ENCODE results near the gene PDIK1L. TPM values are rescaled to one million over a fixed set of nuclear protein-coding genes. Genes with fewer than 3 reads are reported as not detected.

The PDIK1L gene
- polyA plus RNA-seq, 1 donor (not counting 4 experiments of a cell fraction or from before 2014, with no cell fraction given) = 2.8 TPM

DNA sequence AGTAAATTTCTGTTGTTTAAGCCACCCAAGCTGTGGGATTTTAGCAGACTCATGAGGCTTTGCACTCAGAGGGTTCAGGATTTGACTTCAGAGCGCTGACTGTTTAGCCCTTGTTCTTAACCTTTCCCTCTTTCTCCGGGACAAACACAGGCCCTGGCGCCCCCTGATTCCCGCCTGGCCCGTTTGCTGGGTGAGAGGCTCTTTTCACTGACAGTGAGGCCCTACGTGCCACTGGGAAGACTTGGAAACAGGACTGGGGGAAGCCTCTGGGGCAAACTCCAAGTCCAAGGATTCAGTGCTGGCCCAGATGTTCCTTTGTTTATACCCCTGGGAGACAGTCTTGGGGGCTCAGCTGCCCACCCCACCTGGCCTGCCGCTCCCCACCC is 32.5 kb upstream of the PDIK1L start:
- dilution Hi-C loops (cut with MboI; ENCODE audit: extremely low pct_ligation_motif_present, low sequenced_read_pairs) = no loop called here
- no peaks in the 10 kb centered on the region for H3K9me1 ChIP-seq (ENCODE audit: control insufficient read depth, extremely low read depth, insufficient read depth, low read length)

DNA sequence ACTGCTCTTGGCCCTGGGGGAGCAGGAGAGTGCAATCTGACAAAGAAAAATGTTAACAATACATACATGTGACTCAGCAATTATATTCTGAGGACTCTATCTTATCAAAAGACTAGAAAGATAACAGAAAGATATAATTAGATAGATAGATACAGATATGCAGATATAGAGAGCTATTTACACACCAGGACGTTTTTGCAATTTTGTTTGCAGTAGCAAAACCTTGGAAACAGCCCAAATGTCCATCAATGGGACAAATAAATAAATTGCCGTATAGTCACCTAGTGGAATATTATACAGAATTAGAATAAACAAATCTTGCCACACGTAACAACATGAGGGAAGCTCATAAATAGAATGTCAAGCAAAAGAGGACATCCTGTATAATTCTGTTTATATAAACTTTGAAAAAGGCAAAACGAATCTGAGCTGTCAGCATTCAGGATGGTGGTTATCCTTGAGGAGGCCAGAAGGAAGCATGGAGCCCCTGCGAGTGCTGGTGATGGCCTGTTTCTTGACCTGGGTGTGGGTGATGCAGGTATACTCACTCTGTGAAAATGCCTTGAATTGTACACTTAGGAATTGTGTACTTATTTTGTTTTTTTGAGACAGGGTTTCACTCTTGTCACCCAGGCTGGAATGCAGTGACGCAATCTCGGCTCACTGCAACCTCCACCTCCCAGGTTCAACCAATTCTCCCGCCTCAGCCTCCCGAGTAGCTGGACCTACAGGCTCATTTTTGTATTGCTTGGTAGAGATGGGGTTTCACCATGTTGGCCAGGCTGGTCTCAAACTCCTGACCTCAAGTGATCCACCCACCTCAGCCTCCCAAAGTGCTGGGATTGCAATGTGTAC is 31.4 kb upstream of the PDIK1L start:
- no peak overlapping the region for H3K27ac ChIP-seq (ENCODE audit: control insufficient read depth, insufficient read depth, low read length)
- H3K27me3 ChIP-seq (ENCODE audit: control insufficient read depth, extremely low read depth, insufficient read depth, low read length) = no peaks in the 10 kb centered on the region
- H2AFZ ChIP-seq (ENCODE audit: control insufficient read depth, low read length) = no peak overlapping the region
- no peak overlapping the region for H3K9ac ChIP-seq (ENCODE audit: control insufficient read depth, extremely low read depth, insufficient read depth, low read length)
- no peaks in the 10 kb centered on the region for H3K79me2 ChIP-seq (ENCODE audit: control insufficient read depth, insufficient read depth, low read length)
- no peaks in the 10 kb centered on the region for H4K20me1 ChIP-seq (ENCODE audit: control insufficient read depth, extremely low read depth, insufficient read depth, low read length)
- H3K9me1 ChIP-seq (ENCODE audit: control insufficient read depth, extremely low read depth, insufficient read depth, low read length) = no peaks in the 10 kb centered on the region
- dilution Hi-C loops (cut with MboI; ENCODE audit: extremely low pct_ligation_motif_present, low sequenced_read_pairs) = no loop called here
- no peak overlapping the region for H3K4me2 ChIP-seq (ENCODE audit: control insufficient read depth, extremely low read depth, insufficient read depth, low read depth, low read length)
- H3K9me3 ChIP-seq (ENCODE audit: control insufficient read depth, low read depth, low read length) = no peaks in the 10 kb centered on the region
- H3K36me3 ChIP-seq (ENCODE audit: control insufficient read depth in 2 of 2, extremely low read depth in 1 of 2, insufficient read depth in 2 of 2, low read length in 2 of 2) = no peaks in the 10 kb centered on the region
- no peak overlapping the region for H3K4me3 ChIP-seq (ENCODE audit: control insufficient read depth in 2 of 3, extremely low read depth in 1 of 3, insufficient read depth in 2 of 3, low read depth in 1 of 3, low read length in 3 of 3)
- TF ChIP-seq EZH2 (IDR thresholded peaks at IDR 0.05; ENCODE audit: low read length) = no peak
- TF ChIP-seq, protein P1, sequence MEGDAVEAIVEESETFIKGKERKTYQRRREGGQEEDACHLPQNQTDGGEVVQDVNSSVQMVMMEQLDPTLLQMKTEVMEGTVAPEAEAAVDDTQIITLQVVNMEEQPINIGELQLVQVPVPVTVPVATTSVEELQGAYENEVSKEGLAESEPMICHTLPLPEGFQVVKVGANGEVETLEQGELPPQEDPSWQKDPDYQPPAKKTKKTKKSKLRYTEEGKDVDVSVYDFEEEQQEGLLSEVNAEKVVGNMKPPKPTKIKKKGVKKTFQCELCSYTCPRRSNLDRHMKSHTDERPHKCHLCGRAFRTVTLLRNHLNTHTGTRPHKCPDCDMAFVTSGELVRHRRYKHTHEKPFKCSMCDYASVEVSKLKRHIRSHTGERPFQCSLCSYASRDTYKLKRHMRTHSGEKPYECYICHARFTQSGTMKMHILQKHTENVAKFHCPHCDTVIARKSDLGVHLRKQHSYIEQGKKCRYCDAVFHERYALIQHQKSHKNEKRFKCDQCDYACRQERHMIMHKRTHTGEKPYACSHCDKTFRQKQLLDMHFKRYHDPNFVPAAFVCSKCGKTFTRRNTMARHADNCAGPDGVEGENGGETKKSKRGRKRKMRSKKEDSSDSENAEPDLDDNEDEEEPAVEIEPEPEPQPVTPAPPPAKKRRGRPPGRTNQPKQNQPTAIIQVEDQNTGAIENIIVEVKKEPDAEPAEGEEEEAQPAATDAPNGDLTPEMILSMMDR (optimal IDR thresholded peaks at IDR 0.05 in 1 of 3, IDR thresholded peaks at IDR 0.05 in 1 of 3, conservative IDR thresholded peaks at IDR 0.05 in 1 of 3; ENCODE audit: extremely low read depth in 1 of 3, insufficient read depth in 2 of 3, low read length in 3 of 3) = no peak
- no peak for FAIRE-seq
- no peak for DNase-seq (ENCODE audit: low read depth, low spot score)
- peaks cover 8% of the 10 kb centered on the region for H3K4me1 ChIP-seq (ENCODE audit: control insufficient read depth, extremely low read depth, insufficient read depth, low read length)

More for the DNA sequence above, 32.5 kb upstream of the PDIK1L start:
- no peak overlapping the region for H3K9ac ChIP-seq (ENCODE audit: control insufficient read depth, extremely low read depth, insufficient read depth, low read length)
- no peak overlapping the region for H3K4me3 ChIP-seq (ENCODE audit: control insufficient read depth in 2 of 3, extremely low read depth in 1 of 3, insufficient read depth in 2 of 3, low read depth in 1 of 3, low read length in 3 of 3)
- DNase-seq (ENCODE audit: low read depth, low spot score) (no peak), FAIRE-seq (no peak)
- no peaks in the 10 kb centered on the region for H3K79me2 ChIP-seq (ENCODE audit: control insufficient read depth, insufficient read depth, low read length)
- H3K4me1 ChIP-seq (ENCODE audit: control insufficient read depth, extremely low read depth, insufficient read depth, low read length) = peaks cover 8% of the 10 kb centered on the region
- H4K20me1 ChIP-seq (ENCODE audit: control insufficient read depth, extremely low read depth, insufficient read depth, low read length) = no peaks in the 10 kb centered on the region
- no peak overlapping the region for H3K4me2 ChIP-seq (ENCODE audit: control insufficient read depth, extremely low read depth, insufficient read depth, low read depth, low read length)
- H3K27me3 ChIP-seq (ENCODE audit: control insufficient read depth, extremely low read depth, insufficient read depth, low read length) = no peaks in the 10 kb centered on the region
- H3K9me3 ChIP-seq (ENCODE audit: control insufficient read depth, low read depth, low read length) = no peaks in the 10 kb centered on the region
- no peak overlapping the region for H2AFZ ChIP-seq (ENCODE audit: control insufficient read depth, low read length)
- no peak overlapping the region for H3K27ac ChIP-seq (ENCODE audit: control insufficient read depth, insufficient read depth, low read length)
- no peaks in the 10 kb centered on the region for H3K36me3 ChIP-seq (ENCODE audit: control insufficient read depth in 2 of 2, extremely low read depth in 1 of 2, insufficient read depth in 2 of 2, low read length in 2 of 2)
- no peak for TF ChIP-seq EZH2 (IDR thresholded peaks at IDR 0.05; ENCODE audit: low read length)
- TF ChIP-seq, protein P1 (optimal IDR thresholded peaks at IDR 0.05 in 1 of 3, IDR thresholded peaks at IDR 0.05 in 1 of 3, conservative IDR thresholded peaks at IDR 0.05 in 1 of 3; ENCODE audit: extremely low read depth in 1 of 3, insufficient read depth in 2 of 3, low read length in 3 of 3) = no peak

All from keratinocyte (primary cell).